Right atrium auricular region (tissue), 2 donors: ENCODE measurements around the gene NRG3. TPM values are rescaled to one million over a fixed set of nuclear protein-coding genes. Genes with fewer than 3 reads are reported as not detected.

Experiments used
- DNase-seq: peaks from one replicate; pipeline ENCODE4 v3.0.0-alpha.2; 2019; ENCODE audit warnings: low spot score
- H3K27ac ChIP-seq, 2 donors: fragments of 200-600 bp; sonication (generic); 1 replicate in 1 of 2; 2 replicates in 1 of 2; pipeline ENCODE4 v1.5.1; 2016 to 2019
- H3K27me3 ChIP-seq, 2 donors: fragments of 200-600 bp; sonication (generic); one replicate each; pipeline versions ENCODE4 v1.5.1 to v1.6.0; 2017 to 2019
- H3K36me3 ChIP-seq: fragments of 200-600 bp; sonication (generic); one replicate; pipeline ENCODE4 v1.5.1; 2016
- H3K4me1 ChIP-seq, 2 donors: fragments of 200-600 bp; sonication (generic); one replicate each; pipeline versions ENCODE4 v1.5.1 to v1.6.0; 2017 to 2019
- H3K4me3 ChIP-seq, 2 donors: fragments of 200-600 bp; sonication (generic); 1 replicate in 1 of 2; 2 replicates in 1 of 2; pipeline ENCODE4 v1.5.1; 2017 to 2019; ENCODE audit warnings: mild to moderate bottlenecking in 1 of 2, moderate library complexity in 1 of 2
- H3K9me3 ChIP-seq, 2 donors: fragments of 200-600 bp; sonication (generic); one replicate each; pipeline ENCODE4 v1.5.1; 2019
- total RNA-seq, 2 donors: library from RNA; depleted of rRNA; stranded (reverse); fragments of >200 nt; gene quantifications; one replicate each; pipeline ENCODE4 v1.1.0, GENCODE V29; 2016
- TF ChIP-seq, protein P1 (sequence below), 2 donors: fragments of 200-600 bp; sonication (generic); IDR thresholded peaks; one replicate each; pipeline ENCODE4 v1.5.1; 2019; ENCODE audit warnings: antibody characterized with exemption in 2 of 2

Gene NRG3
- total RNA-seq, 2 donors from 2014 or later, result 0.70 to 1.4 TPM

DNA sequence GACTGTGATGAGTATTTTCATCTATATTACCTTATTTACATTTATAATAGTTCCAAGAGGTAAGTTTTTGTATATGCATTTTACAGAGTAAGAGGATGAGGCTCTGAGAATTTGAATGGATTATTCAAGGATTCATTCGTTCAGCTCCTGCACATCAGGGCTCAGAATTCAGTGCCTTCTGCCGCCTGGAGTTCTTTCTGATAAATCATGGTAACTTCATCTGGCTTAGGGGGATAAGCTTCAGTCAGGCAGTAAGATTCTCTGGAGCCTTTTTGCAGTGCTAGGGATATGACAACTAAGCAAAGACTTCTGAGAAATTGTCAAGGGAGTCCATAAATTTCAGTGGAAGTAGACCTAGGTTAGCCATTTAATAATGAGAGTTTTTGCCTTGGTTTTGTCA is 668.6 kb downstream of the NRG3 start:
- no peaks in the 10 kb centered on the region for H3K9me3 ChIP-seq
- H3K27me3 ChIP-seq, result no peaks in the 10 kb centered on the region
- no peak overlapping the region for H3K27ac ChIP-seq
- no peak for DNase-seq
- TF ChIP-seq, protein P1, sequence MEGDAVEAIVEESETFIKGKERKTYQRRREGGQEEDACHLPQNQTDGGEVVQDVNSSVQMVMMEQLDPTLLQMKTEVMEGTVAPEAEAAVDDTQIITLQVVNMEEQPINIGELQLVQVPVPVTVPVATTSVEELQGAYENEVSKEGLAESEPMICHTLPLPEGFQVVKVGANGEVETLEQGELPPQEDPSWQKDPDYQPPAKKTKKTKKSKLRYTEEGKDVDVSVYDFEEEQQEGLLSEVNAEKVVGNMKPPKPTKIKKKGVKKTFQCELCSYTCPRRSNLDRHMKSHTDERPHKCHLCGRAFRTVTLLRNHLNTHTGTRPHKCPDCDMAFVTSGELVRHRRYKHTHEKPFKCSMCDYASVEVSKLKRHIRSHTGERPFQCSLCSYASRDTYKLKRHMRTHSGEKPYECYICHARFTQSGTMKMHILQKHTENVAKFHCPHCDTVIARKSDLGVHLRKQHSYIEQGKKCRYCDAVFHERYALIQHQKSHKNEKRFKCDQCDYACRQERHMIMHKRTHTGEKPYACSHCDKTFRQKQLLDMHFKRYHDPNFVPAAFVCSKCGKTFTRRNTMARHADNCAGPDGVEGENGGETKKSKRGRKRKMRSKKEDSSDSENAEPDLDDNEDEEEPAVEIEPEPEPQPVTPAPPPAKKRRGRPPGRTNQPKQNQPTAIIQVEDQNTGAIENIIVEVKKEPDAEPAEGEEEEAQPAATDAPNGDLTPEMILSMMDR (IDR thresholded peaks at IDR 0.05), result no peak
- no peaks in the 10 kb centered on the region for H3K36me3 ChIP-seq
- H3K4me1 ChIP-seq, result no peaks in the 10 kb centered on the region
- no peak overlapping the region for H3K4me3 ChIP-seq

DNA sequence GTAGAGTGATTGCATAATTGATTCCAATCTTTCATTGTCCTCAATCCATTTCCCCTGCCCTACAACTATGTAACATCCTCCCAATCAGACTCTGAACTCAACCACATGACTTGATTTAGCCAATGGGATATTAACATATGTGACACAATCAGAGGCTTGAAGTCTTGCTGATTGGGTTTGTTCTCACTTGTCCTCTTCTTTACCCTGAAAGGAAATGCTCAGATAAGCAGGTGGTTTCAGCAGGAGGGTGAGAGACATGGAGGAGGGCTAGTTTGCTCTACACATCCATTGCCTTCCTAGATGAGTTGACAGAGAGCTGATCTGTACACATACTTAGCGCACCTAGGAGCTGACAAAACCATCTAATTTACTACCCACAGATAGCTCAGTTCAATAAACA is 669.4 kb downstream of the NRG3 start:
- TF ChIP-seq, protein P1 (IDR thresholded peaks at IDR 0.05), result no peak
- Histone ChIP-seq H3K36me3 (no peaks in the 10 kb centered on the region), H3K27ac (no peak overlapping the region), H3K4me1 (no peaks in the 10 kb centered on the region), H3K9me3 (no peaks in the 10 kb centered on the region), H3K27me3 (no peaks in the 10 kb centered on the region), H3K4me3 (no peak overlapping the region)
- DNase-seq, result no peak

DNA sequence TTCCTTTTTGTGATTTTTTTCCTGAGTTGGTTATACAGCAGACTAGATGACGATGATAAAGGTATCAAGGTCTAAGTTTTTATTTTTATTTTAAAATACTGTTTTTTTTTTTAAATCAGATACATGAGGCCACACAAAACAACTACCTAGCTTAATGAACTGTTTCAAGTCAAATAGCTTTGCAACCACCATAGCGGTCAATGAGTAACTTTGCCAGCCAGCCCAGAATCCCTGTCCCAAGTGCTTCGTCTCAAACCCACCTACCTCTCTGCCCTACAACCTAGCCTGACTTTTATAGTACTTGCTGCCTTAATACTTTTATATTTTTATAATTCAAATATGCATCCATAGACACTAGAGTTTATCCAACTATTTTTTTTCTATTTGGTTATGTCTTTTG is 676.5 kb downstream of the NRG3 start:
- TF ChIP-seq, protein P1 (IDR thresholded peaks at IDR 0.05), result no peak
- H3K9me3 ChIP-seq, result no peaks in the 10 kb centered on the region

DNA sequence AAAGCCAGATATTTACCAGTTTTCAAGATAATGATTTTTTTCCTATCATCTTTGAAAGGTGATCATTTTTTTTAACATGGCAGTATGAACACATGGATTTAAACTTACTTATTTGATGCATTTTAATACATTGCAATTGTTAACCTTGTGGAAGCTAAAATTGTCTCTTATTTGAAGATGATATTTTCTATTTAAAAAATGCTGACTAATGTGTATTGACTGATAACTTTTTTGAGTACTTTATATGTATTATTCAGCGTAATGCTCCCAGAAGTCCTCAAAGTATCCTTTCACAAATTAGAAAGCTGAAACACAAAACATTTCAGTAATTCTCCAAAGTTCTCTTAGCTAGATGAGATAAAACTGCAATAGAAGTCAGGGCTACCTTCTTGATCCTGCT is 677.3 kb downstream of the NRG3 start:
- TF ChIP-seq, protein P1 (IDR thresholded peaks at IDR 0.05), result no peak
- H3K4me3 ChIP-seq, result no peak overlapping the region
- DNase-seq, result no peak

More for the DNA sequence above, 676.5 kb downstream of the NRG3 start:
- no peak overlapping the region for H3K27ac ChIP-seq
- no peaks in the 10 kb centered on the region for H3K27me3 ChIP-seq
- H3K36me3 ChIP-seq, result no peaks in the 10 kb centered on the region
- H3K4me1 ChIP-seq, result no peaks in the 10 kb centered on the region
- DNase-seq, result no peak
- no peak overlapping the region for H3K4me3 ChIP-seq

DNA sequence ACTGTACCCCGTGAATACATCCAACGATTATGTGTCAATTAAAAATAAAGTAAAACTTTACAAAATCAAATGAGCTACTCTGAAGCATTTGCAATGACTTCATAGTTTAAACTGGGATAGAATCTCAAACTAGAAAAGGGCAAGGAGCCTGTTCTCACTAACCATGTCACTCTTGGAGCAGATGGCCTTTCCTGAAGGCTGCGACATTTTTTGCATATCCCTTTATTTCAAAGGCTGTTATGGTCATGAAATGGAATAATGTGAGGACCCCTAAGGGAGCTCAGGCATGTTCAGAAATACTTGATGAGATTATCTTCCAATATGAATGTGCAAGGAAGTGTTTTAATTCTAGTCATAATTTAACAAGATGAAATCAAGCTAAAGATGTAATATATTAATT is 679.4 kb downstream of the NRG3 start:
- DNase-seq, result no peak
- no peaks in the 10 kb centered on the region for H3K4me1 ChIP-seq
- no peaks in the 10 kb centered on the region for H3K9me3 ChIP-seq
- no peak overlapping the region for H3K4me3 ChIP-seq
- H3K27me3 ChIP-seq, result no peaks in the 10 kb centered on the region
- H3K36me3 ChIP-seq, result no peaks in the 10 kb centered on the region
- H3K27ac ChIP-seq, result no peak overlapping the region
- TF ChIP-seq, protein P1 (IDR thresholded peaks at IDR 0.05), result no peak

More for the DNA sequence above, 677.3 kb downstream of the NRG3 start:
- H3K36me3 ChIP-seq, result no peaks in the 10 kb centered on the region
- no peaks in the 10 kb centered on the region for H3K9me3 ChIP-seq
- H3K27ac ChIP-seq, result no peak overlapping the region
- H3K27me3 ChIP-seq, result no peaks in the 10 kb centered on the region
- no peaks in the 10 kb centered on the region for H3K4me1 ChIP-seq

DNA sequence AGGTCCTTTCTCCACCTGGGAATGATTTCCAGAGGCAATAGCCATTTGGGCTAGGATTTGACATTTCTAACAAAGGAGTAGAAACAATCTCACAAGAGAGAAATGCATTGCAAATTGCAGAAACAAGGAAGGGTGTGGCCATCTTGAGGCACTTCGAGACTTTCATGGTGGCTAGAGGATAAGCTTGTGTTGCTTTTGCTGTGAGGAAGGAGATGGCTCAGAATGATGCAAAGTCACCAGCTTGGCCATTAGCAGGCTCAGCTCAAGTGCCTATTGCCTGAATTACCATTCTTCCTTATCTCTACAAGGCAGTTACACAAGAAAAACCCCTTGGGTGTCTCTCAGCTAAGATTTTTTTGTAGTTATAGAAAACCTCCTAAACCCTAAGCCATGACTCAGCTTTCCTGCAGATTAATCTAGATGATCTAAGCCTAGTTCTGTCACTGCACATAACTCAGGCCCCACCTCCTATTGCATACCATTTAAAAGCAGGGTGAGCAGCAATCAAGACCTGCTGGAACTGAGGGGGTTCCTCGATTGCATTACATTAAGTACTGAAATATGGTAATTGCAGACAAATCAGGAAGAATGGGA is 683.1 kb downstream of the NRG3 start:
- DNase-seq, result no peak
- no peaks in the 10 kb centered on the region for H3K36me3 ChIP-seq
- no peaks in the 10 kb centered on the region for H3K4me1 ChIP-seq
- TF ChIP-seq, protein P1 (IDR thresholded peaks at IDR 0.05), result no peak
- H3K9me3 ChIP-seq, result no peaks in the 10 kb centered on the region
- no peak overlapping the region for H3K4me3 ChIP-seq
- H3K27ac ChIP-seq, result no peak overlapping the region
- no peaks in the 10 kb centered on the region for H3K27me3 ChIP-seq
